Measurements from ENCODE around the gene CDT1.
"Not testable (repeated sequence)": the region's sequence is repeated elsewhere in the genome, so short reads cannot be mapped to it uniquely, and the experiment has no call there.

CDT1 gene

GRCh38 chr16:88820385-88821025, 16.9 kb downstream of the CDT1 start:
- no peak for FAIRE-seq

GRCh38 chr16:88821168-88821850, 17.7 kb downstream of the CDT1 start:
- FAIRE-seq = no peak

GRCh38 chr16:88822281-88823040, 18.9 kb downstream of the CDT1 start:
- FAIRE-seq = no peak

- not testable (repeated sequence) for FAIRE-seq
Measured at GRCh38 chr16:88823646-88824045, 20.1 kb downstream of the CDT1 start.

- FAIRE-seq = no peak
Measured at GRCh38 chr16:88824256-88825077, 20.9 kb downstream of the CDT1 start.

GRCh38 chr16:88825146-88825545, 21.6 kb downstream of the CDT1 start:
- FAIRE-seq = no peak

- no peak for FAIRE-seq
Measured at GRCh38 chr16:88826070-88826840, 22.7 kb downstream of the CDT1 start.

GRCh38 chr16:88827727-88828126, 24.1 kb downstream of the CDT1 start:
- no peak for FAIRE-seq

GRCh38 chr16:88828711-88829110, 25.1 kb downstream of the CDT1 start:
- FAIRE-seq = no peak

GRCh38 chr16:88830258-88830657, 26.7 kb downstream of the CDT1 start:
- no peak for FAIRE-seq

- no peak for FAIRE-seq
Measured at GRCh38 chr16:88830783-88831182, 27.2 kb downstream of the CDT1 start.

- no peak for FAIRE-seq
Measured at GRCh38 chr16:88831838-88832237, 28.2 kb downstream of the CDT1 start.

GRCh38 chr16:88833086-88833485, 29.5 kb downstream of the CDT1 start:
- FAIRE-seq = no peak

- FAIRE-seq = no peak
Measured at GRCh38 chr16:88834670-88835069, 31.1 kb downstream of the CDT1 start.

GRCh38 chr16:88835383-88835782, 31.8 kb downstream of the CDT1 start:
- no peak for FAIRE-seq

- FAIRE-seq = no peak
Measured at GRCh38 chr16:88835818-88836217, 32.2 kb downstream of the CDT1 start.

GRCh38 chr16:88836791-88837190, 33.2 kb downstream of the CDT1 start:
- FAIRE-seq = no peak

- no peak for FAIRE-seq
Measured at GRCh38 chr16:88837806-88838205, 34.2 kb downstream of the CDT1 start.

- no peak for FAIRE-seq
Measured at GRCh38 chr16:88838566-88838965, 35.0 kb downstream of the CDT1 start.

GRCh38 chr16:88839026-88839529, 35.5 kb downstream of the CDT1 start:
- FAIRE-seq = no peak

GRCh38 chr16:88839745-88840599, 36.4 kb downstream of the CDT1 start:
- FAIRE-seq = no peak
